ENCODE results near the gene EID3.

DNA sequence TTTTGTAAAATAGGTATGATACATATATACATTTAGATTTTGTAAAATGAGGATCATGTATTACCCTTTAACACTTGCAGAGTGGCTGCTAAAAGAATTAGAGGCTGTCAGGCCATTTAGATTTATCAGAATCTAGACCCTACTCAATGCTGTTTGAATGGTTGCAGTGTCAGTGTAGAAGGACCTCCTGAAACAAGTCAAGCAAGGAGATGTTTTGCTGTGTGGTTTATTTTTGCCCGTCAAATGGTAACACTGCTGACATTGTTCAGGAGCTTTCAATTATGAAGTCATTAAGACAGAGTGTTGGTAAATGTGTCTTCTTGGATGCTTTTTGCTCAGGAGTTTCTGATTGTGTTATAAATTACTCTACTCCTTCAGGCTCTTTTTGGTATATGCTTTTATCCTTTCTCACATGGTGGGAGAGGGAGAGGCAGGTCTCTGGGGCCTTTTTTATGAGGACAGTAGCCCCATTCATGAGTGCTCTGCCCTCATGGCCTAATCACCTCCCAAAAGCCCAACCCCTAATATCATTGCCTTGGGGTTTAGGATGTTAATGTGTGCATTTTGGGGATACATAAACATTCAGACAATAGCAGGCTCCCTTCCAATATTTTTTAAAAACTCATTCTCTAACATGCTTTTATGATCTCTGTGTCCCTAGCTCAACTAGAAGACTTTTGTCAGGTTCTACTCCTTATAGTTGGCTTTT, 16.5 kb downstream of the EID3 start:
- TF ChIP-seq, protein P1, sequence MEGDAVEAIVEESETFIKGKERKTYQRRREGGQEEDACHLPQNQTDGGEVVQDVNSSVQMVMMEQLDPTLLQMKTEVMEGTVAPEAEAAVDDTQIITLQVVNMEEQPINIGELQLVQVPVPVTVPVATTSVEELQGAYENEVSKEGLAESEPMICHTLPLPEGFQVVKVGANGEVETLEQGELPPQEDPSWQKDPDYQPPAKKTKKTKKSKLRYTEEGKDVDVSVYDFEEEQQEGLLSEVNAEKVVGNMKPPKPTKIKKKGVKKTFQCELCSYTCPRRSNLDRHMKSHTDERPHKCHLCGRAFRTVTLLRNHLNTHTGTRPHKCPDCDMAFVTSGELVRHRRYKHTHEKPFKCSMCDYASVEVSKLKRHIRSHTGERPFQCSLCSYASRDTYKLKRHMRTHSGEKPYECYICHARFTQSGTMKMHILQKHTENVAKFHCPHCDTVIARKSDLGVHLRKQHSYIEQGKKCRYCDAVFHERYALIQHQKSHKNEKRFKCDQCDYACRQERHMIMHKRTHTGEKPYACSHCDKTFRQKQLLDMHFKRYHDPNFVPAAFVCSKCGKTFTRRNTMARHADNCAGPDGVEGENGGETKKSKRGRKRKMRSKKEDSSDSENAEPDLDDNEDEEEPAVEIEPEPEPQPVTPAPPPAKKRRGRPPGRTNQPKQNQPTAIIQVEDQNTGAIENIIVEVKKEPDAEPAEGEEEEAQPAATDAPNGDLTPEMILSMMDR (IDR thresholded peaks at IDR 0.05; ENCODE audit: poor library complexity, severe bottlenecking): no peak
- TF ChIP-seq EP300 (conservative IDR thresholded peaks at IDR 0.05; ENCODE audit: poor library complexity, severe bottlenecking): no peak
- TF ChIP-seq POLR2AphosphoS5 (IDR thresholded peaks at IDR 0.05): no peak
- TF ChIP-seq SMC3 (conservative IDR thresholded peaks at IDR 0.05; ENCODE audit: poor library complexity): no peak
- TF ChIP-seq, protein P2, sequence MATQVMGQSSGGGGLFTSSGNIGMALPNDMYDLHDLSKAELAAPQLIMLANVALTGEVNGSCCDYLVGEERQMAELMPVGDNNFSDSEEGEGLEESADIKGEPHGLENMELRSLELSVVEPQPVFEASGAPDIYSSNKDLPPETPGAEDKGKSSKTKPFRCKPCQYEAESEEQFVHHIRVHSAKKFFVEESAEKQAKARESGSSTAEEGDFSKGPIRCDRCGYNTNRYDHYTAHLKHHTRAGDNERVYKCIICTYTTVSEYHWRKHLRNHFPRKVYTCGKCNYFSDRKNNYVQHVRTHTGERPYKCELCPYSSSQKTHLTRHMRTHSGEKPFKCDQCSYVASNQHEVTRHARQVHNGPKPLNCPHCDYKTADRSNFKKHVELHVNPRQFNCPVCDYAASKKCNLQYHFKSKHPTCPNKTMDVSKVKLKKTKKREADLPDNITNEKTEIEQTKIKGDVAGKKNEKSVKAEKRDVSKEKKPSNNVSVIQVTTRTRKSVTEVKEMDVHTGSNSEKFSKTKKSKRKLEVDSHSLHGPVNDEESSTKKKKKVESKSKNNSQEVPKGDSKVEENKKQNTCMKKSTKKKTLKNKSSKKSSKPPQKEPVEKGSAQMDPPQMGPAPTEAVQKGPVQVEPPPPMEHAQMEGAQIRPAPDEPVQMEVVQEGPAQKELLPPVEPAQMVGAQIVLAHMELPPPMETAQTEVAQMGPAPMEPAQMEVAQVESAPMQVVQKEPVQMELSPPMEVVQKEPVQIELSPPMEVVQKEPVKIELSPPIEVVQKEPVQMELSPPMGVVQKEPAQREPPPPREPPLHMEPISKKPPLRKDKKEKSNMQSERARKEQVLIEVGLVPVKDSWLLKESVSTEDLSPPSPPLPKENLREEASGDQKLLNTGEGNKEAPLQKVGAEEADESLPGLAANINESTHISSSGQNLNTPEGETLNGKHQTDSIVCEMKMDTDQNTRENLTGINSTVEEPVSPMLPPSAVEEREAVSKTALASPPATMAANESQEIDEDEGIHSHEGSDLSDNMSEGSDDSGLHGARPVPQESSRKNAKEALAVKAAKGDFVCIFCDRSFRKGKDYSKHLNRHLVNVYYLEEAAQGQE (IDR thresholded peaks at IDR 0.05; ENCODE audit: borderline replicate concordance): no peak

Data from neural cell (in vitro differentiated cells).